GM19099 (cell line): ENCODE results near the gene F11R.

Source experiments
- POLR2A ChIP-seq: IDR thresholded peaks from 3 replicates; pipeline ENCODE4 v1.6.1; 2011; ENCODE audit warnings: low read depth; ENCODE audit not compliant: insufficient read length; ENCODE audit errors: extremely low read depth

F11R gene

DNA sequence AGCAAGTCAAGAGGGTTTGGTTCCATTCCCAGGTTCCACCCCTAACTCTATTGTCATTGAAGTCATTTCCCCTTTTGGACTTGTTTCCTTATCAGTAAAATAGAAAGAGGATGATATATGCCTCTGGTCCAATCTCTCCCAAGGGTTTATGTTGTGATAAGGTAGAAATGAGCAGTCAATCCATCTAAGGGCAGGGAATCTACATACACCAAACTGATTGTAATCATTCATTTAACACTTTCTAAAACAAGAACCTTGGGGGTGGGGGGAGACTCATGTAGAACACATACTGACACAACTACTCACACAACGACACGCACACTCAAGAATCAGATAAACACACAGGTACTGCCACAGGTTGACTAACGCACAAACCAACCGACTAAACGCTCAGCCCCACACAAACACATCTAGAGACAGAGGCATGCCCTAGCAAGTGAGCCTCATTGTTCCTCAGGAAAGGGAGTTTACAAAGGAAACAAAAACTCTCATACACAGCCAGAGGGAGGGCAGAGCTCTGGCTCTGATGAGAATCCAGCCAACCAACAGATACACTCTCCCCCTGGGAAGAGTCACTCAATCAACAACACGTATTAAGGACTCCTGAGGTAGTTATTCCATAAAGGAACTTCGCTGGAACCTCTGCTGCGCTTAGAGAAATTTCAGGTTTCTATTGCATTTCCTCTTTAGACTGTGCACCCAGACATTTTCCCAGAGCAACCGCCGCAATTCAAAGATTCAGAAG is 1.0 kb downstream of the F11R start:
- TF ChIP-seq POLR2A, result no peak

DNA sequence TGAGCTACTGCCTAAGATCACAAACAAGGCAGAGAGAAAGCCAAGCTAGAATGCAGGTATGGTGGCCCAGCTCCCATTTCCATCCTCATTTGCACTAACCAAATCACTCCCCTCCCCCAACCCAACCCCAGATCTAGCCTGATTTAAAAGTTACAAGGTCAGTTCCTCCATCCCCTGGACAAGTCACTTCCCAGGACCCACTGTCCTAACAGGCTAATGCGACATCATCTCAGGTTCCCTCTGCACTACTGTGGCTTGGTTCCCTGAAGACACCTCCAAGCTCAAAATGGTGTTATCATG is 2.4 kb downstream of the F11R start:
- no peak for TF ChIP-seq POLR2A

DNA sequence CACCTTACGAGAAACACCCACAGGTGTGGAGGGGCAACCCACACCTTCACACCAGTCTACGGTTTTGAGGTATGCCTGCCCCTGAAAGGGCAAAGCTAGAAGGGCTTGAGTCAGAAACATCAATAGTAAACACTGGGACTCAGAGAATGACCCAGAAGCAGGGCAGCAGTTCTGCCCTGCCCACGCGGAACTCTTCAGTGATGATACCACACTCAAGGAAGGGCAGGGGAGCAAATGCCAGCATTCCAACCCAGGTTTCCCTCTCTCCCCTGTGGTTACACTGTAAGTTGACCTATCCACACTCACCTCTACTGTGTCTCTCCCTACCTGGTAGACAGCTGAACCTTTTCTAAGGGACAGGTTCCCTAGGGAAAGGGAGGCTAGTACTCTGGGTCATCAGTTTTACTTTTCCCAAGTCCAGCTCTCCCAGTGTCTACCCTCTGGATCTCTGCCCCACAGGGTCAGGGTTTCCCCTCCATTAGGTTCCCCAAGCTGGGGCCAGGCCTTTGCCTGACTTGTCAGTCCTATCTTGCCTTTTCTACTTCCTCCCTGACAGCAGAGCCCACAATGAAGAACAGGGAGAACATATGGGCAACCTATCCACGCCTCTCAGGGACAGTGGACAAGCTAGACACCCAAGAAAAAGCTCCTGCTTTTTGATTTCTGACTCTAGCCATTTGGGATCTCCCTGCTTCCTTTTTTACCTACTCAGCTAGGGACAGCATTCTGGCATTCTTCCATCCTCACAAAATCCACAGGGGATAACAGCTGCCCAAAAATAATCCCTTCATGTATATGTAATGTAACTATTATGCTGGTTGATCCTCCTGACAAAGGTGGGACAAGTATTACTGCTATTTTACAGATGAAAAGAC is 3.0 kb downstream of the F11R start:
- no peak for TF ChIP-seq POLR2A

DNA sequence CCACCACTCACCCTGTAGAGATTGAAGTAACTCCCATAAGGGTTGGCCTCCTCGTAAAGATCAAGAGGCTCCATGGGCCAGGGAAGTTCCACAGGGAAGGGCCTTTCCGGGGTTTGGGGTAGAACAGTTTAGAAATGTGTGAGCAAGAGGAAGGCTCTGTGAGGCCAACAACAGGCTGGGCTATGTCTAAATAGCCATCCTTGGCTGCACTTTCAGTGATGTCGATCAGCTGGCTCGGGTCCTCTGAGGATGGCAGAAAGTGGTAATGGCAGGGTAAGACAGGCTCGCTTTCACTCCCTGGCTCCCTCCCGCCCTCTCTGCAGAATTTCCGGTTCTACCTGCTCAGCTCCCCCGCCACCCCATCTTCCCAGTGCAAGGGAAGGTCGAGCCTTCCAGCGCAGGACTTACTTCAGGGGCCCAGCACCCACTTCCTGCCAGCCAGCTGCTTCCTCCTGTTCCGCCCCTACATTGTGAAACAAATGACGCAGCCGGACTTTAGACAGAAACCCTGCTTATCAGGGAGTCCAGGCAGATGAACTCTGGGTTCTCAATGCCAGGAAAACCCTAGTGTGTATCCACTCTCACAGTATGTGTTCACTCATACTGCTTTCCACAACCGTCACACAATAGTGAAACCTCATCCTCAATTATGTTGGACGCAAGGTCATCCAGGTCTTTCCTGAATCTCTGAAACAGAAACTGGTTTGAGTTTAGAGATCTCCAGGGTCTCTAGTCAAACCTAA is 7.3 kb downstream of the F11R start:
- TF ChIP-seq POLR2A, result peak; percentile 65

DNA sequence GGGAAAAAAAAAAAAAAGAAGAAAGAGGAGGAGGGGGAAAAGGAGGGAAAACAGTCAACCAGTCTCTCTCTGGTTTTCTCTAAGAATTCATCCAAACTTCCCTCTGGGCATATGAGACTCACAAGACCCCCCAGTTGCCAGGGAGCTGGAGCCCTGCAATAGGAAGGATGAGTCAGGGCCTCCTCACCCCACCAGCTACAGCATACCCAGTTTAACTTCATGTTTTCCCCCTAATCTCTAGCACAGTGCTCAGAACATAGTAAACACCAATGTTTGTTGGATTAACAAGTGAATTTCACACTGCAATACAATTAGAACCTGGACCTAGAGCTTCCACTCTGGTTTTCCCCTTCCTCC is 7.8 kb downstream of the F11R start:
- TF ChIP-seq POLR2A, result no peak

DNA sequence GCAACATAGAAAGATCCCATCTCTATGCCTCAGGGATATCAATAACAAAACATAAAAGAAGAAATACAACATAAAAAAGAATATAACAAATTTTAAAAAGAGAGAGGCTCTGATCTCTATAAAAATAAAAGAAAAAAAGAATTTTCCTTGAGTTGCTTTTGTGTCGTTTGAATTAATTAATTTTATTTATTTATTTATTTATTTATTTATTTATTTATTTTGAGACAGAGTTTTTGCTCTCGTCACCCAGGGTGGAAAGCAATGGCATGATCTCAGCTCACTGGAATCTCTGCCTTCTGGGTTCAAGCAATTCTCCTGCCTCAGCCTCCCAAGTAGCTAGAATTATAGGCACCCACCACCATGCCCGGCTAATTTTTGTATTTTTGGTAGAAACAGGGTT is 8.5 kb downstream of the F11R start:
- no peak for TF ChIP-seq POLR2A

DNA sequence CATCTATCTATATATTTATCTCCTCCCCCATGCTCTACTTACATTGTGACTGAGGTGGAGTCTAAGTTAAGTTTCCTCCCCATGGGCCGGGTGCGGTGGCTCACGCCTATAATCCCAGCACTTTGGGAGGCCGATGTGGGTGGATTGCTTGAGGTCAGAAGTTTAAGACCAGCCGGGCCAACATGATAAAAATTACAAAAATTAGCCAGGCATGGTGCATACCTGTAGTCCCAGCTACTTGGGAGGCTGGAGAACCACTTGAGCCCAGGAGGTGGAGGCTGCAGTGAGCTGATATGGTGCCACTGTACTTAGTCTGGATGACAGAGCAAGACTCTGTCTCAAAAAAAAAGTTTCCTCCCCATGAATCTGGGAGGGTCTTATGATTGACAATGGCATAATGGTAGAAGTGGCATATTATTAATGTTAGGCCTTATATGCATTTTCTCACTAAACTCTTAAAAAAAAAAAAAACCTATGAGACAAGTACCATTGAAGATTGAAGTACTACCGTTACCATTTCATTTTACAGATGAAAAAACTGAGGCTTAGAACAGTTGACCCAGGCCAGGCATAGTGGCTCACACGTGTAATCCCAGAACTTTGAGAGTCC is 11.2 kb downstream of the F11R start:
- TF ChIP-seq POLR2A, result no peak

DNA sequence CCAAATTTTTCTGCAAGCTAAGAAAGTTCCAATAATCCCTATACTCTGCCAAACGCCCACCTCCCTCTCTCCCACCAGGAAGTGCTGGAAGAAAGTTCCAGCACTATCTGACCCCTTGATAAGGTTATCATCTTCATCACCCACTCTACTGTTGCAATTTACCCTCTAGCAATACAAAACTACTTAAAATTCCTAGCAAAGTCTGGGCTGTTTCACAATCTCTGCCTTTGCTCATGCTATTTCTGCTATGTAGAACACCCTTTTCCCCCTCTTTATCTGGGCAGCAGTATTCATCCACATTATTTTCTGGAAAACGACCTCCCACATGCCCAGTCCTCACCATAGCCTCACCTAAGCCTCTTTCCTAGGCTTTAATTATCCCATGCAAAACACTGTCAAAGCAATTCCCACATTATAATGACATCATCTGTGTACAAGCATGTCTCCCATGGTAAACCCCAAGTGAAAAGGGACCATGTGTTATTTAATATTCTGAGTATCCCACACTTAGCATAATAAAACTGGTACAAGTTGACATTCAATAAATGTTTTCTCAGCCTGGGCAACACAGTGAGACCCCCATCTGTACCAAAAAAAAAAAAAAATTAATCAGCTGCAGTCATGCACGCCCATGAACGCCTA is 12.0 kb downstream of the F11R start:
- TF ChIP-seq POLR2A, result no peak

DNA sequence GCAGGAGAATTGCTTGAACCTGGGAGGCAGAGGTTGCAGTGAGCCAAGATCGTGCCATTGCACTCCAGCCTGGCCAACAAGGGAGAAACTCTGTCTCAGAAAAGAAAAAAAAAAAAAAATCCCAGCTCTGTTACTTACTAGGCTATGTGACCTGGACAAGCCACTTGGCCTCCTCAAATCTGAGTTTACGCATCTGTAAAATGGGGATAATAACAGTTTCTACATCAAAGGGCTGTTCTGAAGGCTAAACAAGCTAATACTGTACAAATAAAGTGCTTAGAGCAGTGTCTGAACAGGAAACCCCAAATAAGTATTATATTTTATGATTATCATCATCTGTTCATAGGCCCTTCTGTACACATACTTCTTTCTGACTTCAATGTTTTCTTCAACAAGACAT is 13.6 kb downstream of the F11R start:
- TF ChIP-seq POLR2A, result no peak

DNA sequence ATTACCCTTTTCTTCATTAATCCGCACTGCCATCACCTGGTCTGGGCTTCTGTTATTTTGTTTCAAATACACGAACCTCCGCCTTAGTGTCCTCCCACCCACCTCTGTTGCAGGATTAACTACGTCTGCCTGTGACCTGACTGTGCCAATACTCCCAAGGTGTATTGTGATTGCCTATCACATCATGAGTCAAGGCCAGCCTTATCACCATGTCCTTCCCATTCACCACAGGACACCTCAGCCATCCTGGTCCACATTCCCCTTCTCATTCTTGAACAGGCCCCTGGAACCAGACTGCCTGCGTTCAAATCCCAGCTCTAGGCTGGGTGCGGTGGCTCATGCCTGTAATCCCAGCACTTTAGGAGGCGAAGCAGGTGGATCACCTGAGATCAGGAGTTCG is 14.4 kb downstream of the F11R start:
- TF ChIP-seq POLR2A, result no peak

DNA sequence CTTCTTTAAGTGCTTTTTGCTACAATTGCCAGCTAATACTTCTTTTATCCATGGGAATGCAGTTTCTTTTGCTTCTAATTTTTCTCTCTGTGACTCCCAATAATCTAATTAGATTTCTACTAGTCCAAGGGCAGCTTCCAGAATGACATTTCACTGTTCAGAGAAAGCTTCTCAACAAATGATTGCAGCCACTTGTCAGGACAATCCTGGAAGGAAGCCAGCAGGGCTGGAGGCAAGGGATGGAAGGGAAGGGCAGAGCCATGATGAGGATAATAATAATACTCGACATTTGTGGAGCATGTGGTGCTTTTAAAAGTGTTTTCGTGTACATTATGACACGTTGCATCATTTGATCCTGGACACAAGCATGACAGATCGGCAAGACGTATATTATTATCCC is 19.4 kb downstream of the F11R start:
- TF ChIP-seq POLR2A, result no peak

DNA sequence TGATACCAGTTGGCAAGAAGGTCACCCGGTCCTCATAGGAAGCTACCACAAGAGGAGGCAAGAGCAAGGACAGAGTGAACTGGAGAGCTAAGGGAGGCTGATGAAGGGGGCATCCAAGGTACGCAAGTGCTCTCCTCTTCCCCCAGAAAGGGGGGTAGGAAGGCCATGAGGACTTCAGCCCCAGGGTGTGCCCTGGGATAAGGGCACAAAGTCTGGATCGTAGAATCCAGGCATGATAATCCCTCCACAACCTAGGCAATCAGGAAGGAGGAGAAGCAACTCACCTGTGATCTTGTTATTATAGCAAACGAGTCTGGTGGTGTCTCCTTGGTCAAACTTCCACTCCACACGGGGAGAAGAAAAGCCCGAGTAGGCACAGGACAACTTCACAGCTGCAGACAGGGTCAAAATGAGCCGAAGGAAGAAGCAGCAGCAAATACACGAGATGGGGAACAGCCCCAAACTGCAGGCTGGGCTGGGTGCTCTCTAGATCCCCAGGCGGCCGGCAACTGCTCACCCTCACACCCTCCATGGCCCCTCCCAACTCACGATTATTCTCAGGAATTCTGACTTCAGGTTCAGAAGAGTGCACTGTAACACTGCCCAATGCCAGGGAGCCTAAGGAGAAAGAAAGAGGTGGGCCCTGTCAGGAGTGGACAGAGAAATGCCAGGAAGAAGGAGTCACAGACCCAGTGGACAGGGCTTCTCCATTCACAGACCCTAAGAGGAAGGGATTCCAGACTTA is 20.0 kb downstream of the F11R start:
- no peak for TF ChIP-seq POLR2A

DNA sequence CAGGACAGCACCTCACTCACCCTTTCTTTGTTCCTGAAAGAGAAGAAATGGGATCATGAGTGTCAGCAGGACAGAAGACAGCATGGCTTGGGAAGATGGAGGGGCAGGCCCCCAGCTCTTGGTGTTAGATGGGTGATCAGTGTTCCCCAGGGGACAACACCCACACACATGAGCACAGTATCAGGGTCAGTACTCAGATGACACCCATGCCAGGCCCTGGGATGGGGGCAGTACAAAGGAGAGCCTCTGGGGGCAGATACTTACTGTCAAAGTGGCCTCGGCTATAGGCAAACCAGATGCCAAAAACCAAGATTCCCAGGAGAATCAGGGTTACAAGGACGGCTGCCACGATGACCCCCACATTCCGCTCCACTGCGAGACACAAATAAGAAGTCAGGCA is 21.6 kb downstream of the F11R start:
- TF ChIP-seq POLR2A, result no peak

DNA sequence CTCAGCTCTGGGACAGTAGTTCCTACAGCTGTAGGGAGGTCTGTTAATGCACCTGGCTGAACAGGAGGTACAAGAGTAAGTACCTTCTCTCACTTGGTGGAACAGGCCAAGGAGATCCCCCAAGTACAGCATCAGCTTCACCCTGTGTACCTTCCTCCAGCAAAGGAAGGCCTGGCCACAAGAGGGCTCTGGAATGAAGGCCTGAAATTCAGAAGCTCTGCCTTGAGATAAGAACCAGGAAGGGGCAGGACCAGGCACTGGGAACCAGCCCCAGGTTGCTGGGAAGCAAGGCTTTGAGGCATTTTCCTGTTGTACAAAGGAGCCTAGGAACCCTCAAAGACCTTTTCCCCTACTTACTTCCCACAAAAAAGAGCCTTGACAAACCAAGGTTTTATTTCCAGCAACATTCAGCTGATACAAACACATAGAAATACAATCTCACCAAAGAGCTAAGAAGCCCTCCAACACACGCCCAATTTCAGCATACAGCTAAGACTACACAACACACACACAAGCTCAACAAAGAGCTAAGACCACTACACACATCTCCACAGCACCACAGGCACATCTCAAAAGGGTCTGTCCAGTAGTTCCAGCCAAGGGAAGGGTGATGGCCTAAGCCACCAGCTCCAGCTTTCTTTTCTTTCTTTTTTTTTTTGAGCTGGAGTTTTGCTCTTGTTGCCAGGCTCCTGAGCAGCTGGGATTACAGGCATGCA is 23.5 kb downstream of the F11R start:
- TF ChIP-seq POLR2A, result no peak

DNA sequence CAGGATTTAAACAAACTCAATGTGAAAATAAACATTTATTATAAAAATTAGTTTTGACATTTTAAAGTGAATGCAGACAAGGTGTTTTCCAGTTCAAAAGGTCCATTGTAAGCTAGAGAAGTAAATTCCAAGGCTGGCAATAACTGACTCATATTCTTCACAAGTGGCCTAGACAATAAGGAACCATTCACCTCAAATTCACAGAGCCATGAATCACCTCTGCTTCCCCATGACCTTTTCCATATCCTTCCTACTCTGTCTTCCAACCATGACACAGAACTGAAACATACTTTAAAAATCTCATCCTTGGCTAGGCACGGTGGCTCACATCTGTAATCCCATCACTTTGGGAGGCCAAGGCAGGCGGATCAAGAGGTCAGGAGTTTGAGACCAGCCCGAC is 24.8 kb downstream of the F11R start:
- no peak for TF ChIP-seq POLR2A
